ENCODE measurements around the gene AMHR2.
A peak's percentile ranks its signal among the peaks of the same experiment; 100 is the strongest.
"Not testable (repeated sequence)": the region's sequence is repeated elsewhere in the genome, so short reads cannot be mapped to it uniquely, and the experiment has no call there.

Gene AMHR2

GRCh38 chr12:53415752-53416389 lies 7.8 kb upstream of the AMHR2 start:
- not testable (repeated sequence) for DNase-seq

DNA sequence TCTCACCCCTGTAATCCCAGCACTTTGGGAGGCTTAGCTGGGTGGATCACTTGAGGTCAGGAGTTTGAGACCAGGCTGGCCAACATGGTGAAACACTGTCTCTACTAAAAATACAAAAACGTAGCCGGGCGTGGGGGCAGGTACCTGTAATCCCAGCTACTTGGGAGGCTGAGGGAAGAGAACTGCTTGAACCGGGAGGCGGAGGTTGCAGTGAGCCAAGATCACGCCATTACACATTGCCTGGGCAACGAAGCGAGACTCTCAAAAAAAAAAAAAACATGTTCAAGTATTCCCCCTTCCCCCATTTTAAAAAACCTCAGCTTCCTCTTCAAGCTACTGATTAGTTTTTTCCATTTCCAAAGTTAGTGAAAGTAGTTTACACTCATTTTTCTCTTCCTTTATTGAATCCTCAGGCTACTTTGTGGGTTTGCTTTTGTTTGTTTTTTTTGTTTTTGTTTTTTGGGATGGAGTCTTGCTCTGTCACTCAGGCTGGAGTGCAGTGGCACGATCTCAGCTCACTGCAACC lies 6.3 kb upstream of the AMHR2 start:
- DNase-seq = not testable (repeated sequence)

GRCh38 chr12:53418221-53418620 lies 5.4 kb upstream of the AMHR2 start:
- no peak for DNase-seq

DNA sequence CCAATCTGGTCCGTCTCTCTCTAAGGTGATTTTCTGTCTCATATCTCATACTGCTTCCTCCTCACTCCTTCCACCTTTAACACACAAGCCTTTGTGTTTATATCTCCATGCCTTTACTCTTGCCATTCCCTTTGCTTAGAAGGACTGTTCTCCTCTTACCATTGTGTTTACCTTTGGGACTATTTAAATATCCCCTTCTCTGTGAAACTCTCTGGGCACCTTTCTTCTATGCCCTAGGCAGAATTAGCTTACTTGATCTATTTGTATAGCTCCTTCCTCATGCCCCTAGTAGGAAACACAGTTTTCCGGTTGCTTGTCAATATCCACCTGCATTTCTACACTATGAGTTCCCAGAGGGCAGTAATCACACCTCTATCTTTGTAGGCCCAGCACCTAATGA lies 3.9 kb upstream of the AMHR2 start:
- DNase-seq = no peak

- DNase-seq = not testable (repeated sequence)
Observed at GRCh38 chr12:53422247-53422646, 1.4 kb upstream of the AMHR2 start.

- DNase-seq = no peak
Observed at GRCh38 chr12:53424626-53425514, 1.2 kb downstream of the AMHR2 start.

DNA sequence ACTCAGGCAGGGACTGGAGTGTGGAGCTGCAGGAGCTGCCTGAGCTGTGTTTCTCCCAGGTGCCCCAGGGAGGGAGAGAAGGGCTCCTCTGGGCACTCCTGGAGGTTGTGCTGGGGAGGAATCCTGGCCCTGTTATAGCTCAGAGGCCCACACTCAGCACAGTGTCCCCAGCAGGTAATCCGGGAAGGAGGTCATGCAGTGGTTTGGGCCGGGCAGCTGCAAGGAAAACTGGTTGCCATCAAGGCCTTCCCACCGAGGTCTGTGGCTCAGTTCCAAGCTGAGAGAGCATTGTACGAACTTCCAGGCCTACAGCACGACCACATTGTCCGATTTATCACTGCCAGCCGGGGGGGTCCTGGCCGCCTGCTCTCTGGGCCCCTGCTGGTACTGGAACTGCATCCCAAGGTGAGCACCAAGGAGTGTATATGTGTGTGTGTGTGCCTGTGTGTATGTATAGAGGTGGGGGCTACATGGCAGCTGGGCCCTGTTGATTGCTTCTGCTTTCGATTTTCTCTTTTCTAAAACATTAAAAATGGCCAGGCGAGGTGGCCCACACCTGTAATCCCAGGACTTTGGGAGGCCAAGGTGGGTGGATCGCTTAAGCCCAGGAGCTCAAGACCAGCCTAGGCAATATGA lies 2.0 kb downstream of the AMHR2 start:
- no peak for DNase-seq

- DNase-seq = no peak
Observed at GRCh38 chr12:53427905-53428594, 4.4 kb downstream of the AMHR2 start.

DNA sequence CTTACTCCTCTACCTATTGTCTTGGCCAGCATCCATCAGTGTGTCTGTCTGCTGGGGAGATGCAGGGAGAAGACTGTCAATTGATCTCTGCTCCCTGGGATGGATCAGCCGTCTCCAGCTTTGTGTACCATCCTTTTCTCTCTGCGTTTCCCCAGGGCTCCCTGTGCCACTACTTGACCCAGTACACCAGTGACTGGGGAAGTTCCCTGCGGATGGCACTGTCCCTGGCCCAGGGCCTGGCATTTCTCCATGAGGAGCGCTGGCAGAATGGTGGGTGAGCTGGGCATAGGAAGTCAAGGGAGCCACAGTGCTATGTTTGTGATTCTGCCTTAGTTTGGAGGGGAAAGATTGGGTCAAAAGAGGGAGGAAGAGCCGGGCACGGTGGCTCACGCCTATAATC lies 5.1 kb downstream of the AMHR2 start:
- no peak for DNase-seq

- no peak for DNase-seq
Observed at GRCh38 chr12:53430116-53430515, 6.5 kb downstream of the AMHR2 start.

DNA sequence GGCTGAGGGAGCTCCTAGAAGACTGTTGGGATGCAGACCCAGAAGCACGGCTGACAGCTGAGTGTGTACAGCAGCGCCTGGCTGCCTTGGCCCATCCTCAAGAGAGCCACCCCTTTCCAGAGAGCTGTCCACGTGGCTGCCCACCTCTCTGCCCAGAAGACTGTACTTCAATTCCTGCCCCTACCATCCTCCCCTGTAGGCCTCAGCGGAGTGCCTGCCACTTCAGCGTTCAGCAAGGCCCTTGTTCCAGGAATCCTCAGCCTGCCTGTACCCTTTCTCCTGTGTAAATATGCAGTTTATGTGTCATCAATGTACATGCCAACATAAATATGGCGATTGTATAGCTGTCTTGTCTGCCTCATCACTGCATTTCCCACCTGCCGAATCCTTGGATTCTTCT lies 7.5 kb downstream of the AMHR2 start:
- no peak for DNase-seq

GRCh38 chr12:53435326-53435725 lies 11.7 kb downstream of the AMHR2 start:
- DNase-seq = not testable (repeated sequence)

DNA sequence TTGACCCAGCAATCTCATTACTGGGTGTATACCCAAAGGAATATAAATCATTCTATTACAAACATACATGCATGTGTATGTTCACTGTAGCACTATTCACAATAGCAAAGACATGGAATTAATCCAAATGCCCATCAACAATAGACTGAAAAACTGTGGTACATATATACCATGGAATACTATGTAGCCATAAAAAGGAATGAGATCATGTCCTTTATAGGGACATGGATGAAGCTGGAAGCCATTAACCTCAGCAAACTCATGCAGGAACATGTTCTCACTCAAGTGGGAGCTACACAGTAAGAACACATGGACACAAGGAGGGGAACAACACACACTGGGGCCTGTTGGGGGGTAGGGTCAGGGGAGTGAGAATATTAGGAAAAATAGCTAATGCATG lies 15.9 kb downstream of the AMHR2 start:
- DNase-seq = not testable (repeated sequence)

- DNase-seq = peak; percentile 98
Observed at GRCh38 chr12:53441040-53441833, 17.6 kb downstream of the AMHR2 start, which contains the start of gene PRR13. TSS of gene PRR13 (plus strand) at chr12:53441734. CDS start at chr12:53442715, 981 bp downstream.

GRCh38 chr12:53443955-53444354 lies 20.3 kb downstream of the AMHR2 start:
- no peak for DNase-seq

DNA sequence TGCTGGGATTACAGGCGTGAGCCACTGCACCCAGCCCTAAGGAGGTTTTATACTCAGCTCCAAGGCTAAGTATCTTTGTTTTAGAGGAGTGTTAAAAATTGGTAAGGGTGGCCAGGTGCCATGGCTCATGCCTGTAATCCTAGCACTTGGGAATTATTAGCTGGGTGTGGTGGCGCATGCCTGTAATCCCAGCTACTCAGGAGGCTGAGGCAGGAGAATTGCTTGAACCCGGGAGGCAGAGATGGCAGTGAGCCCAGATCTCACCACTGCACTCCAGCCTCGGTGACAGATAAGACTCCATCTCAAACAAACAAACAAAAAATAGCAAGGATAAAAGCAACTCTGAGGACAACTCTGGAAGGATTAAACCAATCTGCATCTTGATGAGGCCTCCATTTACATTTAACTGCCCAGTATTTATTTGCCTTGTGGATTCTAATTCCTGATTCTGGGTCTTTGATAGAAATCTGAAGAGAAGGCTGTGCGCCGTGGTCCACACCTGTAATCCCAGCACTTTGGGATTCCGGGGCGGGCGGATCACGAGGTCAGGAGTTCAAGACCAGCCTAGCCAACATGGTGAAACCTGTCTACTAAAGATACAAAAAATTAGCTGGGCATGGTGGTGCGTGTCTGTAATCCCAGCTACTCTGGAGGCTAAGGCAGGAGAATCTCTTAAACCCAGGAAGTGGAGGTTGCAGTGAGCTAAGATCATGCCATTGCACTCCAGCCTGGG lies 21.1 kb downstream of the AMHR2 start:
- DNase-seq = not testable (repeated sequence)

- no peak for DNase-seq
Observed at GRCh38 chr12:53450936-53451335, 27.3 kb downstream of the AMHR2 start.

DNA sequence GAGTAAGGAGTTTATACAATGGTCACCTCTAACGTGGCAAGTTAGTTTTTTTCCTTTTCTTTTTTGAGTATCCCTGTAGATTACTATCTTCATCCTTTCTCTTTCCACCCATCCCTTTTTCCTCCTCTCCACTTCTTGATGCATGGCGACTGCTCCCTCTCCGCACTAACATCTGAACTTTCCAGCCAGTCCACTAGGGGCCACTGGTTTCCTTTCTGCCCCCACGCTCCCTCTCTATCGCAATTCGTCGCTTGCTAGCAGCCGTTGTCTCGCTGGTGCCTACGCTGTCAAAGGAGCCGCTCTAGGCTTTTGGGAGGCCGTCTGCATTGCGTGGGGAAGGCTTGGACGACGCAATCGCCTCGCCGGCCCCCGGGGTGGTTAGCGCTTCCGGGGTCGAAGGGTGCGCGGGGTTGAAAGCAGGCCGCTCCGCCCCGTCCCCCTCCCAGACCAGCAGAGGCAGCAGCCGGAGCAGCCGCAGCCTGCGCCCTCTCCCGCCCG lies 28.1 kb downstream of the AMHR2 start, which contains the start of gene PCBP2:
Gene PCBP2 (plus strand): TSS at position 442 of the 498 bp plus-strand sequence. CDS start 2,699 bp downstream, outside the sequence.
- DNase-seq = peak; percentile 99

DNA sequence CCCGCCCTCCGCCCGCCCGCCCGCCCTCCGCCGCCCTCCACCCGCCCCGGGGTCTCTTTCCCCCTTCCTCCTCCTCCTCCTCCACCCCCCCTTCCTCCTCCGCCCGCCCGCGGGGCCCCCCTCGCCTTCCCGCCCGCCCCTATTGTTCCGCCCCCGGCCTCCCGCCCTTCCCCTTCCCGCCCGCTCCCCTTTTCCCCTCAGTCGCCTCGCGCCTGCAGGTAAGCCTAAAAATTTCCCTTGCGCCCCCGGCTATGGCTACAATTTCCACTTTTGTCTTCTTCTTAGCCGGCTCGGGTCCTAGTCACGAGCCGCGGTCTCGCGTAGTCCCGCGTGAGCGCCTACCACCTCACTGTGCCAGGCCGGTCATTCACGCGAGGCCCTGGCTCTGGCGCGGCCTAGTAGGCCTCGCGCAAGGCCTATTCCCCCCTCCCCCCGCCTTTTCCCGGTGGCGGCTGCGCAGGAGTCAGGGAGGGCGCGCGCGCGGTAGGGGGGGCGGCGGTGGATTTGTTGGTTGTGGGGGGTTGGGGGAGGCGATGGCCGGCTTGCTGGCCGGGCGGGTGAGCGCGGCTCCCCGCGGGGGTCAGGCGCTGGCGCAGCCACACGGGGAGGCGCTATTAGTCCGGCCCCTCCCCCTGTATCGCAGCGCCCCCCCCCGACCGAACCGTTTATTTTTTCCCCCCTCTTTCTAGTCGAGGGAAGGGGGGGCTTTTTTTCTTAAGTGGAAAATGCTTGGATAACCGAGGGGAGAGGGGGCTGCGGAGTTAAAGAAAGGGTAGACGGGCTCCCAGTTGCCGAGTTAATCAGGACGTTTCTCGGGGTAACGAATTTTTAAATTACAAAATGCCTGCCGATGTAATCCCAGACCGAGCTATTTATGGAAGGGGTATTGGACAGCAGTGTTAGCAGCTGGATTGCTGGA lies 28.8 kb downstream of the AMHR2 start:
- peak; percentile 61 for DNase-seq
